Effector memory CD4-positive, alpha-beta T cell (primary cell): Measurements from ENCODE around the gene UTRN.
A peak's percentile ranks its signal among the peaks of the same experiment; 100 is the strongest.

Experiments used
- DNase-seq, 3 donors: peaks; one replicate each; pipeline ENCODE4 v3.0.0-alpha.2; 2020
- H3K27ac ChIP-seq: 2 replicates; pipeline ENCODE4 v1.7.0; 2013; ENCODE audit warnings: mild to moderate bottlenecking, low read length, moderate library complexity; ENCODE audit not compliant: insufficient read depth, poor library complexity, severe bottlenecking
- H3K27me3 ChIP-seq: replicated peaks from 2 replicates; pipeline ENCODE4 v1.7.0; 2013; ENCODE audit warnings: mild to moderate bottlenecking, low read length; ENCODE audit not compliant: insufficient read depth, control insufficient read depth, poor library complexity, severe bottlenecking
- H3K36me3 ChIP-seq: 2 replicates; pipeline ENCODE4 v1.7.0; 2013; ENCODE audit warnings: mild to moderate bottlenecking, low read length, moderate library complexity; ENCODE audit not compliant: control insufficient read depth, insufficient read depth
- H3K4me1 ChIP-seq: 2 replicates; pipeline ENCODE4 v1.7.0; 2013; ENCODE audit warnings: low read length, mild to moderate bottlenecking; ENCODE audit not compliant: control insufficient read depth, insufficient read depth, poor library complexity, severe bottlenecking
- H3K4me3 ChIP-seq: 2 replicates; pipeline ENCODE4 v1.7.0; 2013; ENCODE audit warnings: low read length, low read depth, mild to moderate bottlenecking; ENCODE audit not compliant: insufficient read depth, poor library complexity, severe bottlenecking
- H3K9me3 ChIP-seq: 2 replicates; pipeline ENCODE4 v1.7.0; 2013; ENCODE audit warnings: mild to moderate bottlenecking, low read length, moderate library complexity; ENCODE audit not compliant: control insufficient read depth

The UTRN gene

DNA sequence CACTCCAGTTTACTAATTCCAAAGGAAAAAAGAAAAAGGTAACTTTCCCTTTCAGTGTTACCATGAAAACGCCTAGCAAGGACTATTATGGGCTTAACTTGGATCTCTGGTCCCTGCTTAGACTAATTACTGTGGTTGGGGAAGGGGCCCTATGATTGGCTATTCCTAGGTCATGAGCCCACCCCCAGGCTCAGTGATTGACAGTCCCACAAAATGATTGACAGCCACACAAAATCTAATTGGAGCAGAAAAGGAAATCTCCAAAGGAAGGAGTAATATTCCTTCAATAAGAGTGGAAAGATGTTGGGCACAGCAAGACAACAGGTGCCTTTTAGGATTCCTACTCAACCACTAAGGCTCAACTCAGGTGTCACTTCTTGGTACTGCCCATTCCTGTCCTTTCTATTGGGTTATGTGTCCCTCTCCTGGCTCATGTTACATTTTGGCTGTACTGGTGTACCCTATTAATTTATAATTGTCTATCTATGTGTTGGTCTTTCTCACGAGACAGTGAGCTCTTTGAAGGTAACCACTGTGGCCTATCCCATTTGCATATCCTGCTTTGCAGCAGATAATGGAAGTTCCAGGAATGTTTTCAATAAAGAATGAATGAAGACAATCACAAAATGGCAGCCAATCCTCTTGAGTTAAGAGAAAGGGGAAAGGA is 5.5 kb upstream of the UTRN start:
- Histone ChIP-seq H3K27ac (no peak overlapping the region), H3K36me3 (no peaks in the 10 kb centered on the region), H3K27me3 (no peaks in the 10 kb centered on the region), H3K4me3 (no peak overlapping the region), H3K9me3 (no peaks in the 10 kb centered on the region), H3K4me1 (no peaks in the 10 kb centered on the region)
- no peak for DNase-seq

DNA sequence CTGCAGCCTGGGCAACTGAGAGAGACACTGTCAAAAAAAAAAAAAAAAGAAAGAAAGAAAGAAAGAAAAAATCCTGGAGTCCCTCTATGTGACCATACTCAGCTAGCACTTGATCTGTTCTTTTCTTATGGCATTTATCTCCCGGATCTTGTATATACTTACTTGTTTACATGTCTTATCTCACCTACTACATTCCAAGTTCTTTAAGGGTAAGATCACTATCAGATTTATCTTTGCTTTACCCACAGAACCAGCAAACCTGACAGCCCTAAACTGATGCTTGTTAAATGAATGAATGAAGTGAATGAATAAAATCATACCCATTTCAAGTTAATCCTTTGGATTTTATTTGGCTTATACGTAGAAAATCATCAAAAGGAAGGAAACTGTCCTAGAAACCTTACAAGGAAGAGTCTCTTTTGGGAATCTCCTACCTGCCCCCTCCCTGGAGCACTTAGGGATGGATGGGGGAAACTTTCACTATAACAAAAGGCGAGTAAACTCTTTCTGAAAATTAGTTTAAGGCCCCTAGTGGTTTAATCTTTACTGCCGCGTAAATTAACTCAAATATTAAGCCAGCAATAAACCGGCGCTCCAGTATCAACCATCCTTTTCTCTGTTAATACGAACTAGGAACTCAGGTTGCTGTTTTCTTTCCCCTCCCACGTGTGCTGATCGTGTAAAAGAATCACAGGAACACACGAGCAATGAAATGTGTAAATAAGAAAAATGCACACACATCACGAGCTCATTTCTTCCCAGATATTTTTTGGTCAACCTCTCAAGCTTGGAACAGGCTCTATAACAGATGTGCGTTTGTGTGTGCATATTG is 1.3 kb upstream of the UTRN start:
- no peak for DNase-seq
- H3K27ac ChIP-seq = no peak overlapping the region
- no peaks in the 10 kb centered on the region for H3K27me3 ChIP-seq
- H3K9me3 ChIP-seq = no peaks in the 10 kb centered on the region
- peaks cover 6% of the 10 kb centered on the region for H3K4me1 ChIP-seq
- H3K36me3 ChIP-seq = no peaks in the 10 kb centered on the region
- H3K4me3 ChIP-seq = peak overlapping the region; percentile 96

- Histone ChIP-seq H3K27me3 (no peaks in the 10 kb centered on the region), H3K9me3 (no peaks in the 10 kb centered on the region), H3K4me1 (peaks cover 6% of the 10 kb centered on the region), H3K27ac (no peak overlapping the region), H3K4me3 (peak overlapping the region; percentile 96), H3K36me3 (no peaks in the 10 kb centered on the region)
- no peak for DNase-seq
Measured at GRCh38 chr6:144284478-144284782, 705 bp upstream of the UTRN start.

DNA sequence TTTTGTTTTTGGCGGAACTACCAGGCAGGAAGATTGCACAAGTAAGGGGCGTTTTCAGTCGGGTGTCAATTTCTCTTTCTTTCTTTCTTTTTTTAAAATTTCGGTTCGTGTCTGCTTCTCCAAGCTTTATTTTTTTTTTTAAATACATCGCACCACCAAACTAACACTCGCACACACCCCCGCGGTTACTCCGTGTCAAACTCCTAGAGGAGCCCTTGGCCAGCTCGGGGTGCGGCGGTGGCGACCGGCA is 338 bp downstream of the UTRN start:
- H3K9me3 ChIP-seq = no peaks in the 10 kb centered on the region
- peak overlapping the region; percentile 96 for H3K4me3 ChIP-seq
- no peak for DNase-seq
- H3K27ac ChIP-seq = peak overlapping the region; percentile 18
- peaks cover 6% of the 10 kb centered on the region for H3K4me1 ChIP-seq
- H3K36me3 ChIP-seq = no peaks in the 10 kb centered on the region
- H3K27me3 ChIP-seq = no peaks in the 10 kb centered on the region

DNA sequence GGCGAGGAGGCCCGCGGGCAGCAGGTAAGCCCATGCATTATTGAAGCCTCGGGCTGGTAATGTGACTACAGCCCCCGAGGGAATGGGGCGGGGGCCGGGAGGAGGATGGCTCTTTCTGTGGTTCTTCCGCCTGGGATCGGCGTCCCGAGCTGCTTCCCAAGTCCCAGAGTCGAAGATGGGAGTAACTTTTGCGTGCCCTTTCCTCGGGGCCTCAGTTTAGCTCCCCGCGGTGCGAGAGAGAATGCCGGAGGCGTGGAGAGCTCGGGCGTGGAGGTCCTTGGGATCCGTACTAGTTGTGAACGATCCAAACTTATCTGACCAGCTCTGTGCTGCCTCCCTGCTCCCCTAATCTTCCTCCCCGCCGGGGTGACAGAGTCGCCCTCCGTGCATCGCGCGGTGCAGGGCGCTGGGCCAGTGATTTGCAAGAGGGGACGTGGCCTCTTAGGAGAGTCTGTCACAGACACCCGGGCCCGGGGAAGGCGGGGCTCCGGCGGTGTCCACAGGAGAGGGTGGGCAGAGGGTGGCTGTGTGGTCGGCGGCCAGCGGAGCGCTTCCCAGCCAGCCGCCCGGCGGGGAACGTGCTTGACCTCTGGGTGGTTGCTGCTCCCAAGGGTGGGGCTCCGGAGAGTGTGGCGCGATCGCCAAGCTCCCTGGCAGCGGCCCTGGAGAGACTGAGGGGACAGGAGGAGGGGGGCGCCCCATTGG is 815 bp downstream of the UTRN start:
- peak in 2 of 3 donors; percentile 7 to 12 for DNase-seq
- Histone ChIP-seq H3K27ac (peak overlapping the region; percentile 18), H3K27me3 (no peaks in the 10 kb centered on the region)

DNA sequence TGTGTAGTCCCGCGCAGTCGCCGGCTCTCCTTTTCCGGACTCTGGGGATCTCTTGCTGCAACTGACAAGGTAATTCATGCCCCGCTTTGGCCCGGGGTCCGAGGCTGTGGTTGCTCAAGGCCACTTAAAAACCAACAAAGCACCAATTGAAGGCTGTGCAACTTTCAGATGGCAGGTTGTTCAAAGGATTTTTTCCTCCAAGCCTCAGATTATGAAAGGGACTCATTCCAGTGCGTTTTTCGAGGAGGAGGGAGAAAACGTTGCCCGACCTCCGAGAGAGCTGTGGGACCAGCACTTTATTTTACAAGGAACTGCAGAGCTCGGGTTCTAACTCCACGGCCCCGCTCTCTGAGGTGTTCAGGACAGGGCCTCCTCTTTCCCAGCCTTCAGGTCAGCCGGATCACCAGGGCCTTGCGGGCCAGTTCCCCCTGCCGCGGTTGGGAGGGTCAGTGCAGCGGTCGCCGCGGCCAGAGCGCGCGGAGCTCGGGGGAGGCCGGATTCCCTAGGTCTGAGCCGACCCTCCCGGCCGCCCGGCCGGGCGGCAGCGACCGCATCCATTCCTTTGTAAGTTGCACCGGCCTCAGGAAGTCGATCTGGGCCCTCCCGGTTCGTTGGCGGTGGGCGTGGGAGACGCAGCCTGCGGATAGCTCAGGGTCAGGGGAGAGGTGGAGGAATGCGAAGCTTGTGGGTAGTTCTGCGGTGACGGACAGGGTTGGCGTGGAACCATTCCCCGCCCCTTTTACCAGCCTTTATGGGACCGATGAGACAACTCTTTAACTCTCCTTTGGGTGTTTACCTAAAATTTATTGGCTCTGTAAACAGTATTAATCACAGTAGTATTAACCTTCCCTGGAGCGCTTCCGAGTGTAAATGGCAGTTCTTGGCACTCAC is 1.6 kb downstream of the UTRN start:
- Histone ChIP-seq H3K4me3 (peak overlapping the region; percentile 96), H3K27me3 (no peaks in the 10 kb centered on the region), H3K27ac (no peak overlapping the region), H3K9me3 (no peaks in the 10 kb centered on the region), H3K4me1 (peaks cover 6% of the 10 kb centered on the region), H3K36me3 (no peaks in the 10 kb centered on the region)
- no peak for DNase-seq

More for the DNA sequence above, 815 bp downstream of the UTRN start:
- peaks cover 6% of the 10 kb centered on the region for H3K4me1 ChIP-seq
- H3K4me3 ChIP-seq = peak overlapping the region; percentile 96
- no peaks in the 10 kb centered on the region for H3K9me3 ChIP-seq
- H3K36me3 ChIP-seq = no peaks in the 10 kb centered on the region

- no peak for DNase-seq
Measured at GRCh38 chr6:144289006-144289405, 3.9 kb downstream of the UTRN start.

DNA sequence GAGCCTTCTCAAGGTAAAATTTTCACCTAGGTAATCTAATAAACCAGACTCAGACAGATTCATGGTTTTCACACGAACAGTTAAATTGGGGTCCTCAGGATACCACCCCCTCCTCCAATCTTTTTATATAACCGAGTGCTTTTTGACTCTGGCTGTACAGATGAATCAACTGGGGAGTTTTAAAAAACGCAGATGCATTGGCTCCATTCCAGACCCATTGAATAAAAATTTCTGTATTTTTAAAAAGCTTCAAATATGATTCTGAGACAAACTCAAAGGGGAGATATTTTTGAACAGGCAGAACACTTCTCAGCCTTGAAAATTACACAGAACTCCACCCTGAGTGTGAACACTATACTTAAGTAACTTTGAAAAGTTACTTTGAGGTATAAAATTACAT is 7.2 kb downstream of the UTRN start:
- DNase-seq = no peak

More at GRCh38 chr6:144289006-144289405, 3.9 kb downstream of the UTRN start:
- Histone ChIP-seq H3K27me3 (no peaks in the 10 kb centered on the region), H3K4me1 (peaks cover 6% of the 10 kb centered on the region), H3K27ac (no peak overlapping the region), H3K36me3 (no peaks in the 10 kb centered on the region), H3K9me3 (no peaks in the 10 kb centered on the region), H3K4me3 (no peak overlapping the region)

GRCh38 chr6:144294016-144294415 is 8.9 kb downstream of the UTRN start:
- Histone ChIP-seq H3K27me3 (no peaks in the 10 kb centered on the region), H3K4me3 (no peak overlapping the region), H3K9me3 (no peaks in the 10 kb centered on the region), H3K4me1 (no peaks in the 10 kb centered on the region), H3K36me3 (no peaks in the 10 kb centered on the region), H3K27ac (no peak overlapping the region)
- DNase-seq = no peak

More for the DNA sequence above, 7.2 kb downstream of the UTRN start:
- no peak overlapping the region for H3K27ac ChIP-seq
- H3K4me1 ChIP-seq = no peaks in the 10 kb centered on the region
- no peaks in the 10 kb centered on the region for H3K9me3 ChIP-seq
- no peak overlapping the region for H3K4me3 ChIP-seq
- H3K36me3 ChIP-seq = no peaks in the 10 kb centered on the region
- H3K27me3 ChIP-seq = no peaks in the 10 kb centered on the region
